K562 (cell line): Measurements from ENCODE around the gene AQR. TPM values are rescaled to one million over a fixed set of nuclear protein-coding genes. Genes with fewer than 3 reads are reported as not detected.

ENCODE experiments used
- COPS2 ChIP-seq: fragments of 450-650 bp; conservative IDR thresholded peaks from 2 replicates; pipeline ENCODE4 v1.6.1; 2016; ENCODE audit warnings: mild to moderate bottlenecking, moderate library complexity
- CTCF ChIP-seq, 3 experiments: IDR thresholded peaks in 2 of 3; conservative IDR thresholded peaks in 1 of 3; 2 replicates each; pipeline ENCODE4 v1.5.1; 2011 to 2012; ENCODE audit warnings: low read length in 3 of 3, mild to moderate bottlenecking in 3 of 3, control low read depth in 2 of 3, improper control_type of control experiment in 1 of 3, inconsistent platforms in 1 of 3, low read depth in 1 of 3, mixed read lengths in 1 of 3, moderate library complexity in 1 of 3; ENCODE audit not compliant: insufficient read depth in 2 of 3
- CTCFL ChIP-seq: IDR thresholded peaks from 2 replicates; pipeline ENCODE4 v1.6.1; 2011; ENCODE audit warnings: borderline replicate concordance, low read depth, mild to moderate bottlenecking, moderate library complexity, low read length; ENCODE audit not compliant: insufficient read depth, poor library complexity, severe bottlenecking
- FOXJ3 ChIP-seq: sonication (generic); formaldehyde crosslinking; IDR thresholded peaks from 2 replicates; pipeline ENCODE4 v1.4.0; 2020; ENCODE audit warnings: mild to moderate bottlenecking, missing genetic modification reagents
- HNRNPLL ChIP-seq: fragments of 200-400 bp; formaldehyde crosslinking; IDR thresholded peaks from 2 replicates; pipeline ENCODE4 v1.6.1; 2017; ENCODE audit warnings: low read length, low read depth, mild to moderate bottlenecking; ENCODE audit not compliant: poor library complexity, severe bottlenecking
- MGA ChIP-seq: fragments of 450-650 bp; IDR thresholded peaks from 2 replicates; pipeline ENCODE4 v1.6.1; 2016; ENCODE audit warnings: mild to moderate bottlenecking, moderate library complexity
- POLR2A ChIP-seq: fragments of 450-650 bp; conservative IDR thresholded peaks from 2 replicates; pipeline ENCODE4 v1.6.1; 2016
- SRSF9 ChIP-seq: fragments of 200-400 bp; formaldehyde crosslinking; IDR thresholded peaks from 2 replicates; pipeline ENCODE4 v1.6.1; 2017; ENCODE audit warnings: low read depth, low read length, borderline replicate concordance
- ZNF239 ChIP-seq: fragments of 250-450 bp; sonication (Bioruptor Pico); IDR thresholded peaks from 2 replicates; pipeline ENCODE4 v1.4.0; 2020; ENCODE audit warnings: mild to moderate bottlenecking
- ZNF347 ChIP-seq: fragments of 450-650 bp; formaldehyde crosslinking; IDR thresholded peaks from 2 replicates; pipeline ENCODE4 v1.4.0; 2020; ENCODE audit warnings: low read depth, mild to moderate bottlenecking, moderate library complexity
- ZNF584 ChIP-seq: fragments of 200-800 bp; sonication (Bioruptor generic); IDR thresholded peaks from 2 replicates; pipeline ENCODE4 v1.6.1; 2016; ENCODE audit warnings: low read depth, mild to moderate bottlenecking, missing genetic modification characterization, missing compliant biosample characterization
- polyA plus RNA-seq, 8 experiments: library from polyadenylated mRNA; depleted of rRNA in 4 of 8; stranded (reverse) in 5 of 8; unstranded in 3 of 8; fragments of >200 nt; fragmentation: Nextera tagmentation in 2 of 8; fragmentation: Illumina TruSeq in 1 of 8; extraction: Ambion mirVana in 2 of 8; extraction: Trizol in 1 of 8; gene quantifications; 2 replicates each; pipeline versions ENCODE4 v1.2.1 to v1.2.3, GENCODE V29; 2011 to 2014; ENCODE audit warnings: inconsistent platforms in 1 of 8, missing spikeins in 1 of 8
- total RNA-seq, 7 experiments: library from RNA; depleted of rRNA in 6 of 7; stranded (reverse); fragments of >200 nt in 6 of 7; fragmentation: Illumina TruSeq in 2 of 7; extraction: Trizol in 2 of 7; gene quantifications; 2 replicates each; pipeline versions ENCODE4 v1.2.1 to v1.2.3, GENCODE V29; 2011 to 2021; ENCODE audit warnings: low replicate concordance in 1 of 7

Gene AQR
- total and polyA plus RNA-seq, 9 of the 15 experiments (the other 6 are each of a cell fraction or from before 2014, with no cell fraction given) = 22.0 to 62.9 (median 39.3) TPM

GRCh38 chr15:34969340-34970097 lies at the start of gene AQR (continued):
- TF ChIP-seq MGA = no peak; the same call in 1 of the 2 replicates
- peak; percentile 79 to 87 (median 80) for TF ChIP-seq CTCF (IDR thresholded peaks at IDR 0.05 in 2 of 3, conservative IDR thresholded peaks at IDR 0.05 in 1 of 3; ENCODE audit: insufficient read depth in 2 of 3, low read depth in 1 of 3, low read length in 3 of 3)
- TF ChIP-seq ZNF584 (CRISPR knock-in tag) = no peak
- TF ChIP-seq HNRNPLL = peak; percentile 75
- TF ChIP-seq SRSF9 = no peak
- TF ChIP-seq ZNF347 = no peak
- TF ChIP-seq ZNF239 (CRISPR knock-in tag) = no peak
- TF ChIP-seq POLR2A = peak; percentile 97
- peak; percentile 5 for TF ChIP-seq CTCFL
- no peak for TF ChIP-seq FOXJ3 (CRISPR knock-in tag)
- no peak for TF ChIP-seq COPS2
